H1 (cell line): ENCODE results near the gene CELF3.

Source experiments
- FOSL1 ChIP-seq: IDR thresholded peaks from 2 replicates; pipeline ENCODE4 v1.6.1; 2011; ENCODE audit warnings: mild to moderate bottlenecking, low read depth, low read length, moderate library complexity; ENCODE audit not compliant: insufficient read depth
- GABPA ChIP-seq: IDR thresholded peaks from 2 replicates; pipeline ENCODE4 v1.6.1; 2011; ENCODE audit warnings: mild to moderate bottlenecking, low read length, moderate library complexity, borderline replicate concordance; ENCODE audit not compliant: insufficient read depth
- PHF8 ChIP-seq: fragments of 200-600 bp; sonication (generic); conservative IDR thresholded peaks from 2 replicates; pipeline ENCODE4 v1.7.1; 2012; ENCODE audit warnings: low read depth, mild to moderate bottlenecking, inconsistent platforms, low read length, moderate library complexity
- POLR2A ChIP-seq, 2 experiments: IDR thresholded peaks; 1 replicate in 1 of 2; 2 replicates in 1 of 2; pipeline ENCODE4 v1.6.1; 2011; ENCODE audit warnings: low read depth in 2 of 2, low read length in 2 of 2, mild to moderate bottlenecking in 2 of 2; ENCODE audit errors: control extremely low read depth in 1 of 2
- POLR2AphosphoS5 ChIP-seq: IDR thresholded peaks from 2 replicates; pipeline ENCODE4 v1.6.1; 2011; ENCODE audit warnings: low read depth, low read length
- RXRA ChIP-seq: IDR thresholded peaks from 2 replicates; pipeline ENCODE4 v1.6.1; 2011; ENCODE audit warnings: low read depth, mild to moderate bottlenecking, low read length, moderate library complexity; ENCODE audit not compliant: insufficient read depth
- YY1 ChIP-seq: IDR thresholded peaks from 2 replicates; pipeline ENCODE4 v1.6.1; 2011; ENCODE audit warnings: low read depth, mild to moderate bottlenecking, low read length
- TF ChIP-seq, protein P1 (sequence below), 3 experiments: IDR thresholded peaks; 1 replicate in 2 of 3; 2 replicates in 1 of 3; pipeline versions ENCODE4 v1.5.1 to v1.6.1; 2011; ENCODE audit warnings: low read length in 3 of 3, mild to moderate bottlenecking in 3 of 3, inconsistent platforms in 2 of 3, low read depth in 1 of 3, moderate library complexity in 1 of 3; ENCODE audit not compliant: insufficient read depth in 1 of 3; ENCODE audit errors: control extremely low read depth in 1 of 3
- TF ChIP-seq, protein P2 (sequence below): IDR thresholded peaks from 2 replicates; pipeline ENCODE4 v1.6.1; 2011; ENCODE audit warnings: low read length, improper control_type of control experiment
- TF ChIP-seq, protein P3 (sequence below): IDR thresholded peaks from 2 replicates; pipeline ENCODE4 v1.6.1; 2012; ENCODE audit warnings: low read length, inconsistent platforms

DNA sequence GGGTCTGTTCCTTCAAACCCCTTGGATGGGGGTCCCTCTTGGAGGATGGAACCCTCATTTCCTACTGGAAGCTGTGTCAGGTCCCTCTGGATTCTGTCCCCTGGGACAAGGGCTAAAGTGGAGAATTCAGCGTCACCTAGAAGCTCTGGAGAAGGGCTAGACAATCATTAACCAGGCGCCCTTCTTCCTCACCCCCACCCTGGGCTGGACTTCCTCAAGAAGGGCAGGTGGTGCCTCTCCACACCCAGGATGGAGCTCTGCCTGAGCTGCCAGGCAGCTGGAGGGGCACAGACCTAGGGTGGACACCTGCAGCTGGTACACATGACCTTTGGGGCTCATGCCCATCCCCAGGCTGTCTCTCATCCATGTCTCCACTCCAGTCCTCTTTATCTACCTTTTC lies 3.6 kb downstream of the CELF3 start:
- TF ChIP-seq GABPA: no peak
- TF ChIP-seq PHF8: no peak
- TF ChIP-seq, protein P1, sequence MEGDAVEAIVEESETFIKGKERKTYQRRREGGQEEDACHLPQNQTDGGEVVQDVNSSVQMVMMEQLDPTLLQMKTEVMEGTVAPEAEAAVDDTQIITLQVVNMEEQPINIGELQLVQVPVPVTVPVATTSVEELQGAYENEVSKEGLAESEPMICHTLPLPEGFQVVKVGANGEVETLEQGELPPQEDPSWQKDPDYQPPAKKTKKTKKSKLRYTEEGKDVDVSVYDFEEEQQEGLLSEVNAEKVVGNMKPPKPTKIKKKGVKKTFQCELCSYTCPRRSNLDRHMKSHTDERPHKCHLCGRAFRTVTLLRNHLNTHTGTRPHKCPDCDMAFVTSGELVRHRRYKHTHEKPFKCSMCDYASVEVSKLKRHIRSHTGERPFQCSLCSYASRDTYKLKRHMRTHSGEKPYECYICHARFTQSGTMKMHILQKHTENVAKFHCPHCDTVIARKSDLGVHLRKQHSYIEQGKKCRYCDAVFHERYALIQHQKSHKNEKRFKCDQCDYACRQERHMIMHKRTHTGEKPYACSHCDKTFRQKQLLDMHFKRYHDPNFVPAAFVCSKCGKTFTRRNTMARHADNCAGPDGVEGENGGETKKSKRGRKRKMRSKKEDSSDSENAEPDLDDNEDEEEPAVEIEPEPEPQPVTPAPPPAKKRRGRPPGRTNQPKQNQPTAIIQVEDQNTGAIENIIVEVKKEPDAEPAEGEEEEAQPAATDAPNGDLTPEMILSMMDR (IDR thresholded peaks at IDR 0.05; ENCODE audit: control extremely low read depth in 1 of 3, insufficient read depth in 1 of 3, low read depth in 1 of 3, low read length in 3 of 3): no peak
- TF ChIP-seq FOSL1: no peak
- TF ChIP-seq, protein P2, sequence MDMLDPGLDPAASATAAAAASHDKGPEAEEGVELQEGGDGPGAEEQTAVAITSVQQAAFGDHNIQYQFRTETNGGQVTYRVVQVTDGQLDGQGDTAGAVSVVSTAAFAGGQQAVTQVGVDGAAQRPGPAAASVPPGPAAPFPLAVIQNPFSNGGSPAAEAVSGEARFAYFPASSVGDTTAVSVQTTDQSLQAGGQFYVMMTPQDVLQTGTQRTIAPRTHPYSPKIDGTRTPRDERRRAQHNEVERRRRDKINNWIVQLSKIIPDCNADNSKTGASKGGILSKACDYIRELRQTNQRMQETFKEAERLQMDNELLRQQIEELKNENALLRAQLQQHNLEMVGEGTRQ: no peak
- no peak for TF ChIP-seq YY1
- TF ChIP-seq POLR2AphosphoS5: no peak
- TF ChIP-seq, protein P3, sequence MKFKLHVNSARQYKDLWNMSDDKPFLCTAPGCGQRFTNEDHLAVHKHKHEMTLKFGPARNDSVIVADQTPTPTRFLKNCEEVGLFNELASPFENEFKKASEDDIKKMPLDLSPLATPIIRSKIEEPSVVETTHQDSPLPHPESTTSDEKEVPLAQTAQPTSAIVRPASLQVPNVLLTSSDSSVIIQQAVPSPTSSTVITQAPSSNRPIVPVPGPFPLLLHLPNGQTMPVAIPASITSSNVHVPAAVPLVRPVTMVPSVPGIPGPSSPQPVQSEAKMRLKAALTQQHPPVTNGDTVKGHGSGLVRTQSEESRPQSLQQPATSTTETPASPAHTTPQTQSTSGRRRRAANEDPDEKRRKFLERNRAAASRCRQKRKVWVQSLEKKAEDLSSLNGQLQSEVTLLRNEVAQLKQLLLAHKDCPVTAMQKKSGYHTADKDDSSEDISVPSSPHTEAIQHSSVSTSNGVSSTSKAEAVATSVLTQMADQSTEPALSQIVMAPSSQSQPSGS: no peak
- no peak for TF ChIP-seq RXRA
- no peak for TF ChIP-seq POLR2A (IDR thresholded peaks at IDR 0.05; ENCODE audit: control extremely low read depth in 1 of 2, low read depth in 2 of 2, low read length in 2 of 2)
